Breast epithelium (tissue), 4 donors: Measurements from ENCODE around the gene SNAPC4. TPM values are rescaled to one million over a fixed set of nuclear protein-coding genes. Genes with fewer than 3 reads are reported as not detected.

Experiments
- DNase-seq, 2 donors: peaks; one replicate each; pipeline ENCODE4 v3.0.0-alpha.2; 2019; ENCODE audit warnings: low spot score in 2 of 2
- H3K27ac ChIP-seq, 2 donors: fragments of 200-600 bp; sonication (generic) in 1 of 2; one replicate each; pipeline ENCODE4 v1.5.1; 2016 to 2019; ENCODE audit warnings: mild to moderate bottlenecking in 1 of 2
- H3K27me3 ChIP-seq, 2 donors: fragments of 200-600 bp; sonication (generic) in 1 of 2; one replicate each; pipeline versions ENCODE4 v1.5.1 to v1.6.0; 2017 to 2019; ENCODE audit warnings: control low read depth in 1 of 2, mild to moderate bottlenecking in 1 of 2
- H3K36me3 ChIP-seq: fragments of 200-600 bp; one replicate; pipeline ENCODE4 v1.5.1; 2019
- H3K4me1 ChIP-seq, 2 donors: fragments of 200-600 bp; sonication (generic); one replicate each; pipeline ENCODE4 v1.5.1; 2016 to 2019; ENCODE audit warnings: control low read depth in 1 of 2
- H3K4me3 ChIP-seq, 3 donors: fragments of 200-600 bp; sonication (generic); 1 replicate in 2 of 3; 2 replicates in 1 of 3; pipeline ENCODE4 v1.5.1; 2016 to 2019; ENCODE audit warnings: mild to moderate bottlenecking in 3 of 3, moderate library complexity in 2 of 3
- H3K9me3 ChIP-seq, 2 donors: fragments of 200-600 bp; sonication (generic) in 1 of 2; one replicate each; pipeline ENCODE4 v1.5.1; 2016 to 2019; ENCODE audit warnings: control low read depth in 1 of 2
- CTCF ChIP-seq, 3 donors: fragments of 450-650 bp; IDR thresholded peaks; one replicate each; pipeline ENCODE4 v1.5.1; 2016 to 2017; ENCODE audit warnings: antibody characterized with exemption in 3 of 3, mild to moderate bottlenecking in 3 of 3, moderate library complexity in 3 of 3
- POLR2A ChIP-seq: fragments of 450-650 bp; IDR thresholded peaks from one replicate; pipeline ENCODE4 v1.6.1; 2016; ENCODE audit warnings: antibody characterized with exemption, mild to moderate bottlenecking, moderate library complexity
- POLR2AphosphoS5 ChIP-seq, 3 donors: sonication (generic); formaldehyde crosslinking; IDR thresholded peaks; one replicate each; pipeline ENCODE4 v1.6.1; 2017; ENCODE audit warnings: antibody characterized with exemption in 3 of 3
- intact Hi-C: fragments of 100-400 bp; cut with DNase I; formaldehyde crosslinking; loops from one replicate; pipeline ENCODE4 v1.15.1; 2023; ENCODE audit warnings: low total_unique reads
- total RNA-seq, 3 donors: library from RNA; depleted of rRNA; stranded (reverse); fragments of >200 nt; gene quantifications; one replicate each; pipeline ENCODE4 v1.1.0, GENCODE V29; 2016

SNAPC4 gene
- total RNA-seq, 3 donors from 2014 or later = 4.6 to 7.5 (median 6.7) TPM

GRCh38 chr9:136357202-136357725 is 42.7 kb downstream of the SNAPC4 start:
- no peak overlapping the region for H3K27ac ChIP-seq
- peaks cover 0 to 3% of the 10 kb centered on the region in 2 donors for H3K4me1 ChIP-seq
- no peaks in the 10 kb centered on the region for H3K27me3 ChIP-seq
- DNase-seq = no peak
- no peak overlapping the region for H3K4me3 ChIP-seq
- TF ChIP-seq POLR2AphosphoS5 (IDR thresholded peaks at IDR 0.05) = no peak
- intact Hi-C loops = no loop called here
- H3K9me3 ChIP-seq = no peaks in the 10 kb centered on the region
- H3K36me3 ChIP-seq = no peaks in the 10 kb centered on the region

- TF ChIP-seq CTCF (IDR thresholded peaks at IDR 0.05) (no peak), POLR2A (no peak), POLR2AphosphoS5 (IDR thresholded peaks at IDR 0.05) (no peak)
- Histone ChIP-seq H3K9me3 (no peaks in the 10 kb centered on the region), H3K36me3 (no peaks in the 10 kb centered on the region), H3K4me3 (no peak overlapping the region), H3K27ac (peak overlapping the region in 1 of 2 donors; percentile 15), H3K4me1 (peaks cover 0 to 1% of the 10 kb centered on the region in 2 donors), H3K27me3 (no peaks in the 10 kb centered on the region)
- intact Hi-C loops = no loop called here
- no peak for DNase-seq
Observed at GRCh38 chr9:136355616-136356557, 44.1 kb downstream of the SNAPC4 start.

GRCh38 chr9:136354592-136355085 is 45.3 kb downstream of the SNAPC4 start:
- Histone ChIP-seq H3K9me3 (no peaks in the 10 kb centered on the region), H3K4me1 (no peaks in the 10 kb centered on the region), H3K27me3 (no peaks in the 10 kb centered on the region), H3K4me3 (no peak overlapping the region), H3K36me3 (no peaks in the 10 kb centered on the region), H3K27ac (peak overlapping the region in 1 of 2 donors; percentile 32)
- DNase-seq = no peak
- TF ChIP-seq CTCF (IDR thresholded peaks at IDR 0.05) (no peak), POLR2AphosphoS5 (IDR thresholded peaks at IDR 0.05) (no peak), POLR2A (no peak)
- intact Hi-C loops = no loop called here

- no peaks in the 10 kb centered on the region for H3K36me3 ChIP-seq
- no peak for DNase-seq
- H3K27ac ChIP-seq = peak overlapping the region in 1 of 2 donors; percentile 32
- no peaks in the 10 kb centered on the region for H3K27me3 ChIP-seq
- intact Hi-C loops = no loop called here
- H3K4me1 ChIP-seq = no peaks in the 10 kb centered on the region
- TF ChIP-seq CTCF (IDR thresholded peaks at IDR 0.05) (no peak), POLR2AphosphoS5 (IDR thresholded peaks at IDR 0.05) (no peak), POLR2A (no peak)
- H3K4me3 ChIP-seq = no peak overlapping the region
- no peaks in the 10 kb centered on the region for H3K9me3 ChIP-seq
Observed at GRCh38 chr9:136353757-136354488, 46.0 kb downstream of the SNAPC4 start.

GRCh38 chr9:136353088-136353487 is 46.9 kb downstream of the SNAPC4 start:
- Histone ChIP-seq H3K4me3 (no peak overlapping the region), H3K36me3 (no peaks in the 10 kb centered on the region), H3K4me1 (no peaks in the 10 kb centered on the region), H3K27ac (no peak overlapping the region), H3K9me3 (no peaks in the 10 kb centered on the region), H3K27me3 (no peaks in the 10 kb centered on the region)
- DNase-seq = no peak
- intact Hi-C loops = no loop called here
- no peak for TF ChIP-seq POLR2A
- no peak for TF ChIP-seq POLR2AphosphoS5 (IDR thresholded peaks at IDR 0.05)
- no peak for TF ChIP-seq CTCF (IDR thresholded peaks at IDR 0.05)
